Measurements from ENCODE around the gene KRT9. TPM values are rescaled to one million over a fixed set of nuclear protein-coding genes. Genes with fewer than 3 reads are reported as not detected.

KRT9 gene
- polyA plus RNA-seq, 3 donors = not detected

- no peaks in the 10 kb centered on the region for H3K4me1 Mint-ChIP-seq
- H3K79me2 ChIP-seq (ENCODE audit: insufficient read depth, low read length) = no peaks in the 10 kb centered on the region
- TF ChIP-seq, protein P1, sequence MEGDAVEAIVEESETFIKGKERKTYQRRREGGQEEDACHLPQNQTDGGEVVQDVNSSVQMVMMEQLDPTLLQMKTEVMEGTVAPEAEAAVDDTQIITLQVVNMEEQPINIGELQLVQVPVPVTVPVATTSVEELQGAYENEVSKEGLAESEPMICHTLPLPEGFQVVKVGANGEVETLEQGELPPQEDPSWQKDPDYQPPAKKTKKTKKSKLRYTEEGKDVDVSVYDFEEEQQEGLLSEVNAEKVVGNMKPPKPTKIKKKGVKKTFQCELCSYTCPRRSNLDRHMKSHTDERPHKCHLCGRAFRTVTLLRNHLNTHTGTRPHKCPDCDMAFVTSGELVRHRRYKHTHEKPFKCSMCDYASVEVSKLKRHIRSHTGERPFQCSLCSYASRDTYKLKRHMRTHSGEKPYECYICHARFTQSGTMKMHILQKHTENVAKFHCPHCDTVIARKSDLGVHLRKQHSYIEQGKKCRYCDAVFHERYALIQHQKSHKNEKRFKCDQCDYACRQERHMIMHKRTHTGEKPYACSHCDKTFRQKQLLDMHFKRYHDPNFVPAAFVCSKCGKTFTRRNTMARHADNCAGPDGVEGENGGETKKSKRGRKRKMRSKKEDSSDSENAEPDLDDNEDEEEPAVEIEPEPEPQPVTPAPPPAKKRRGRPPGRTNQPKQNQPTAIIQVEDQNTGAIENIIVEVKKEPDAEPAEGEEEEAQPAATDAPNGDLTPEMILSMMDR (IDR thresholded peaks at IDR 0.05) = no peak
- peaks cover 0 to 7% (median 0%) of the 10 kb centered on the region in 7 donors for H3K9me3 Mint-ChIP-seq
- no peaks in the 10 kb centered on the region for H4K20me1 ChIP-seq (ENCODE audit: insufficient read depth, low read length)
- H3K27me3 ChIP-seq (ENCODE audit: control insufficient read depth in 2 of 2, insufficient read depth in 2 of 2, low read length in 2 of 2) = peaks cover 0 to 2% of the 10 kb centered on the region in 2 donors
- H3K4me1 ChIP-seq (ENCODE audit: control insufficient read depth in 1 of 2, insufficient read depth in 2 of 2, low read length in 2 of 2) = no peaks in the 10 kb centered on the region
- no peak overlapping the region for H3K4me3 ChIP-seq (replicated peaks in 1 of 3; ENCODE audit: low read depth in 2 of 3, low read length in 3 of 3)
- no peak overlapping the region for H3K27ac ChIP-seq (ENCODE audit: low read depth in 1 of 2, low read length in 2 of 2)
- H3K9me3 ChIP-seq (replicated peaks in 1 of 2; ENCODE audit: control insufficient read depth in 1 of 2, insufficient read depth in 1 of 2, low read length in 2 of 2) = no peaks in the 10 kb centered on the region
- 76% methylated on average over 4 of the region's 6 CpGs for WGBS (ENCODE audit: insufficient coverage)
- no peak overlapping the region for H2AFZ ChIP-seq (ENCODE audit: insufficient read depth, low read depth, low read length, poor library complexity, severe bottlenecking)
- no peak overlapping the region for H3K4me2 ChIP-seq (replicated peaks; ENCODE audit: extremely low read depth, low read length, poor library complexity, severe bottlenecking)
- no peaks in the 10 kb centered on the region for H3K36me3 ChIP-seq (replicated peaks in 1 of 2; ENCODE audit: control insufficient read depth in 1 of 2, insufficient read depth in 2 of 2, low read length in 2 of 2)
- no peak overlapping the region for H3K27ac Mint-ChIP-seq
- H3K9ac ChIP-seq (ENCODE audit: insufficient read depth, low read length, poor library complexity, severe bottlenecking) = no peak overlapping the region
- H3K27me3 Mint-ChIP-seq (ENCODE audit: low read depth in 3 of 3) = peaks cover 7 to 25% (median 11%) of the 10 kb centered on the region in 3 donors
- no peak for DNase-seq
- no peaks in the 10 kb centered on the region for H3K36me3 Mint-ChIP-seq
- intact Hi-C loops (cut with micrococcal nuclease) = no loop called here
- H3K4me3 Mint-ChIP-seq = no peak overlapping the region
Measured at GRCh38 chr17:41561554-41561953, 10.3 kb downstream of the KRT9 start.

- no peaks in the 10 kb centered on the region for H4K20me1 ChIP-seq (ENCODE audit: insufficient read depth, low read length)
- H3K4me3 ChIP-seq (replicated peaks in 1 of 3; ENCODE audit: low read depth in 2 of 3, low read length in 3 of 3) = no peak overlapping the region
- Mint-ChIP-seq H3K36me3 (no peaks in the 10 kb centered on the region), H3K27me3 (ENCODE audit: low read depth in 3 of 3) (peaks cover 7 to 23% (median 11%) of the 10 kb centered on the region in 3 donors), H3K9me3 (no peaks in the 10 kb centered on the region), H3K4me3 (no peak overlapping the region), H3K27ac (no peak overlapping the region), H3K4me1 (no peaks in the 10 kb centered on the region)
- H3K27me3 ChIP-seq (ENCODE audit: control insufficient read depth in 2 of 2, insufficient read depth in 2 of 2, low read length in 2 of 2) = peaks cover 2% of the 10 kb centered on the region in 2 donors
- no peak overlapping the region for H3K9ac ChIP-seq (ENCODE audit: insufficient read depth, low read length, poor library complexity, severe bottlenecking)
- no peak overlapping the region for H2AFZ ChIP-seq (ENCODE audit: insufficient read depth, low read depth, low read length, poor library complexity, severe bottlenecking)
- TF ChIP-seq, protein P1 (IDR thresholded peaks at IDR 0.05) = no peak
- H3K4me1 ChIP-seq (ENCODE audit: control insufficient read depth in 1 of 2, insufficient read depth in 2 of 2, low read length in 2 of 2) = no peaks in the 10 kb centered on the region
- WGBS (ENCODE audit: insufficient coverage) = no CpG with 5 or more reads among the region's 2 CpGs
- no peaks in the 10 kb centered on the region for H3K9me3 ChIP-seq (replicated peaks in 1 of 2; ENCODE audit: control insufficient read depth in 1 of 2, insufficient read depth in 1 of 2, low read length in 2 of 2)
- H3K4me2 ChIP-seq (replicated peaks; ENCODE audit: extremely low read depth, low read length, poor library complexity, severe bottlenecking) = no peak overlapping the region
- no peaks in the 10 kb centered on the region for H3K79me2 ChIP-seq (ENCODE audit: insufficient read depth, low read length)
- H3K36me3 ChIP-seq (replicated peaks in 1 of 2; ENCODE audit: control insufficient read depth in 1 of 2, insufficient read depth in 2 of 2, low read length in 2 of 2) = no peaks in the 10 kb centered on the region
- no peak for DNase-seq
- H3K27ac ChIP-seq (ENCODE audit: low read depth in 1 of 2, low read length in 2 of 2) = no peak overlapping the region
- intact Hi-C loops (cut with micrococcal nuclease) = no loop called here
Measured at GRCh38 chr17:41559548-41559947, 12.3 kb downstream of the KRT9 start.

All from CD14-positive monocyte (primary cell).